ENCODE measurements around the gene ADSS1.

Gene ADSS1

DNA sequence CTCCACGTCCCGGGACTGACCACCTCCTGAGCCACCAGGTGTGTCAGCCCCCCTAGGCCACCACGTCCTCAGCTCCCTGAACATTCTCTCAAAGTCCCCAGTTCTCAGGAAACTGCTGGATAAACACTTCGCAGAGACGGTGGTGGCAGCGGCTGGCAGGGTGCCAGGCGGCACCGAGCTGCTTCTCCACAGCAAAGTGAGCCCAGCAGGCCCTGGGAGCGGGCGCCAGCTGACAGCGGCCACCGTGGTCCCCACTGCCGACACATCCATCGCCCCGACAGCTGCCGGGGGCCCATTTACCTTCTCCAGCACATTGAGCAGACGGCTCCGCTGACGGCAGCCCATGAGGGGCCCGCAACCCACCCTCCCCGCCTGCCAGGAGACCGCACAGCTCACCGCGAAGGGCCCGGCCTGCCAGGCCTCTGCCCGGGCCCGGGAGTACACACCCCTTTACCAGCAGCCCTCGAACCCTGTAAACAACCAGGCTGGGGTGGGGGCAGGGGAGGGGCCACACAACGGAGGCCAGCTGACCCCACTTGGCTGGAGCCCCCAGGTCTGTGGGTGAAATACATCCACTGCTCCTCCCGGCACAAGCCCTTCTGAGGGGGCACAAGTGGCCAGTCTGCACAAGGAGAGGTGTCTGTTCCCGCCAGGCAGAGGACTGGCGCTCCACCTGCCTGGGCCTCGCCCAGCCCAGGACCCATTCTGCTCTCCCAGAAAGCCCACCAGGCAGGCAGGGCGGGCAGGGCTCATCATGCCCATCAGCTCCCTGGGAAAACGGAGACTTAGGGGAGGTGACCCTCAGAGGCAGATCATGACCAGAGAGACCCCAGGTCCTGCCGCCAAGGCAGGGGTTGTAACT lies 61.0 kb downstream of the ADSS1 start:
- DNase-seq (ENCODE audit: low spot score) = no peak
- no peak for TF ChIP-seq CTCF (IDR thresholded peaks at IDR 0.05; ENCODE audit: extremely low read depth, insufficient read depth, missing control alignments)
- in situ Hi-C loops (cut with MboI; ENCODE audit: low pct_unique_long_range_greater_than_20kb, low sequenced_read_pairs, unreplicated experiment) = no loop called here

DNA sequence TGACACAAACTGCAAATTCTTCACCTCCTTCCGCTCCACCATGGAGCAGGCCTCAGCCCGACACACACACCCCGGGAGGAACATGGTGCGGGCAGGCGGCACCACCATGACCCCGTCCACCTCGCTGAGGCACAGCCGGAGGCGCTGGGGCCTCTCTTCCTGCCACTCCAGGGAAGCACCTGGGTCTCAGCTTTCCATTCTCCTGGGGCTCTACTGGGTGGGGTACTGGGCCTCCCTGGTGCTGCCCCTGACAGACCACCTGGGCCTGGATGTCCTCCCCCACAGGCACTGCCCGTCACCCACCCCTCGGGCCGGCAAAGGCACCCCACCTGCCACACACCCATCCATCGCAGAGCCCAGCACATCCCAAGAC lies 61.7 kb downstream of the ADSS1 start:
- DNase-seq (ENCODE audit: low spot score) = no peak
- no peak for TF ChIP-seq CTCF (IDR thresholded peaks at IDR 0.05; ENCODE audit: extremely low read depth, insufficient read depth, missing control alignments)
- in situ Hi-C loops (cut with MboI; ENCODE audit: low pct_unique_long_range_greater_than_20kb, low sequenced_read_pairs, unreplicated experiment) = no loop called here

GRCh38 chr14:104786091-104786586 lies 62.1 kb downstream of the ADSS1 start:
- no peak for TF ChIP-seq CTCF (IDR thresholded peaks at IDR 0.05; ENCODE audit: extremely low read depth, insufficient read depth, missing control alignments)
- in situ Hi-C loops (cut with MboI; ENCODE audit: low pct_unique_long_range_greater_than_20kb, low sequenced_read_pairs, unreplicated experiment) = no loop called here
- no peak for DNase-seq (ENCODE audit: low spot score)

- TF ChIP-seq CTCF (IDR thresholded peaks at IDR 0.05; ENCODE audit: extremely low read depth, insufficient read depth, missing control alignments) = no peak
- DNase-seq (ENCODE audit: low spot score) = no peak
- in situ Hi-C loops (cut with MboI; ENCODE audit: low pct_unique_long_range_greater_than_20kb, low sequenced_read_pairs, unreplicated experiment) = no loop called here
Measured at GRCh38 chr14:104786726-104787675, 63.0 kb downstream of the ADSS1 start.

GRCh38 chr14:104787736-104788135 lies 63.7 kb downstream of the ADSS1 start:
- DNase-seq (ENCODE audit: low spot score) = no peak
- in situ Hi-C loops (cut with MboI; ENCODE audit: low pct_unique_long_range_greater_than_20kb, low sequenced_read_pairs, unreplicated experiment) = no loop called here

More at GRCh38 chr14:104787736-104788135, 63.7 kb downstream of the ADSS1 start:
- no peak for TF ChIP-seq CTCF (IDR thresholded peaks at IDR 0.05; ENCODE audit: extremely low read depth, insufficient read depth, missing control alignments)

Data from GM13977 (cell line).